CD14-positive monocyte (primary cell): ENCODE data around the gene TSPAN5. TPM values are rescaled to one million over a fixed set of nuclear protein-coding genes. Genes with fewer than 3 reads are reported as not detected.

Experiments used
- DNase-seq, 3 donors: peaks; one replicate each; pipeline ENCODE4 v3.0.0-alpha.2; 2011 to 2022
- H2AFZ ChIP-seq: 2 replicates; pipeline ENCODE4 v1.6.0; 2012; ENCODE audit warnings: mild to moderate bottlenecking, low read depth, low read length, inconsistent platforms; ENCODE audit not compliant: insufficient read depth, poor library complexity, severe bottlenecking
- H3K27ac ChIP-seq, 2 donors: 1 replicate in 1 of 2; 2 replicates in 1 of 2; pipeline ENCODE4 v1.5.1; 2012 to 2013; ENCODE audit warnings: low read length in 2 of 2, control low read depth in 1 of 2, inconsistent platforms in 1 of 2, low read depth in 1 of 2, mild to moderate bottlenecking in 1 of 2
- H3K27me3 ChIP-seq, 2 donors: one replicate each; pipeline versions ENCODE4 v1.6.0 to v1.6.1; 2011 to 2013; ENCODE audit warnings: low read length in 2 of 2; ENCODE audit not compliant: control insufficient read depth in 2 of 2, insufficient read depth in 2 of 2
- H3K36me3 ChIP-seq, 2 donors: replicated peaks in 1 of 2; 1 replicate in 1 of 2; 2 replicates in 1 of 2; pipeline versions ENCODE4 v1.5.1 to v1.6.1; 2012 to 2013; ENCODE audit warnings: low read length in 2 of 2, control low read depth in 1 of 2, inconsistent platforms in 1 of 2, mild to moderate bottlenecking in 1 of 2; ENCODE audit not compliant: insufficient read depth in 2 of 2, control insufficient read depth in 1 of 2
- H3K4me1 ChIP-seq, 2 donors: 1 replicate in 1 of 2; 2 replicates in 1 of 2; pipeline versions ENCODE4 v1.5.1 to v1.6.1; 2012 to 2013; ENCODE audit warnings: low read length in 2 of 2, control low read depth in 1 of 2, inconsistent platforms in 1 of 2, mild to moderate bottlenecking in 1 of 2, moderate library complexity in 1 of 2; ENCODE audit not compliant: insufficient read depth in 2 of 2, control insufficient read depth in 1 of 2
- H3K4me2 ChIP-seq: replicated peaks from 2 replicates; pipeline ENCODE3; 2012; ENCODE audit warnings: low read length, moderate library complexity, mild to moderate bottlenecking; ENCODE audit not compliant: poor library complexity, severe bottlenecking; ENCODE audit errors: extremely low read depth
- H3K4me3 ChIP-seq, 3 experiments: fragments of 200-600 bp in 1 of 3; sonication (generic) in 1 of 3; replicated peaks in 1 of 3; 1 replicate in 2 of 3; 2 replicates in 1 of 3; pipeline ENCODE4 v1.5.1; 2011 to 2013; ENCODE audit warnings: low read length in 3 of 3, mild to moderate bottlenecking in 3 of 3, control low read depth in 2 of 3, low read depth in 2 of 3, inconsistent platforms in 1 of 3, moderate library complexity in 1 of 3
- H3K79me2 ChIP-seq: 2 replicates; pipeline ENCODE4 v1.6.0; 2012; ENCODE audit warnings: mild to moderate bottlenecking, control low read depth, inconsistent platforms, low read length, moderate library complexity; ENCODE audit not compliant: insufficient read depth
- H3K9ac ChIP-seq: 2 replicates; pipeline ENCODE4 v1.6.0; 2017; ENCODE audit warnings: low read length, mild to moderate bottlenecking; ENCODE audit not compliant: insufficient read depth, poor library complexity, severe bottlenecking
- H3K9me3 ChIP-seq, 2 donors: replicated peaks in 1 of 2; 1 replicate in 1 of 2; 2 replicates in 1 of 2; pipeline versions ENCODE4 v1.5.1 to v1.6.1; 2012 to 2013; ENCODE audit warnings: low read length in 2 of 2, control low read depth in 1 of 2; ENCODE audit not compliant: control insufficient read depth in 1 of 2, insufficient read depth in 1 of 2
- H4K20me1 ChIP-seq: 2 replicates; pipeline ENCODE4 v1.6.0; 2012; ENCODE audit warnings: mild to moderate bottlenecking, low read length, control low read depth, moderate library complexity; ENCODE audit not compliant: insufficient read depth
- H3K27ac Mint-ChIP-seq, 7 donors: one replicate each; pipeline ENCODE4 v1.8.0; 2020; ENCODE audit warnings: mild to moderate bottlenecking in 7 of 7, mixed read lengths in 7 of 7, moderate library complexity in 6 of 7, inconsistent platforms in 2 of 7
- H3K27me3 Mint-ChIP-seq, 3 donors: one replicate each; pipeline ENCODE4 v1.8.0; 2021 to 2022; ENCODE audit warnings: low read depth in 3 of 3, mild to moderate bottlenecking in 3 of 3, mixed read lengths in 3 of 3, moderate library complexity in 3 of 3, inconsistent platforms in 1 of 3
- H3K36me3 Mint-ChIP-seq, 2 donors: one replicate each; pipeline ENCODE4 v1.8.0; 2020; ENCODE audit warnings: mixed read lengths in 2 of 2, inconsistent platforms in 1 of 2, mild to moderate bottlenecking in 1 of 2
- H3K4me1 Mint-ChIP-seq: one replicate; pipeline ENCODE4 v1.8.0; 2020; ENCODE audit warnings: mild to moderate bottlenecking, mixed read lengths
- H3K4me3 Mint-ChIP-seq, 2 donors: one replicate each; pipeline ENCODE4 v1.8.0; 2020; ENCODE audit warnings: mild to moderate bottlenecking in 2 of 2, mixed read lengths in 2 of 2, moderate library complexity in 1 of 2
- H3K9me3 Mint-ChIP-seq, 7 donors: one replicate each; pipeline ENCODE4 v1.8.0; 2020 to 2022; ENCODE audit warnings: mixed read lengths in 7 of 7, mild to moderate bottlenecking in 6 of 7, moderate library complexity in 6 of 7, inconsistent platforms in 2 of 7
- WGBS: methylation state at CpG from one replicate; pipeline ENCODE4 v1.1.5; 2013; ENCODE audit warnings: missing lambda C conversion rate; ENCODE audit not compliant: insufficient coverage; 5-methylcytosine and 5-hydroxymethylcytosine counted together
- intact Hi-C, 2 donors: fragments of 100-400 bp; cut with micrococcal nuclease; formaldehyde crosslinking; loops; one replicate each; pipeline versions ENCODE4 v1.15.0 to v1.15.1; 2023
- polyA plus RNA-seq, 3 donors: library from polyadenylated mRNA; depleted of rRNA in 1 of 3; unstranded in 2 of 3; stranded (reverse) in 1 of 3; fragments of 300-500 nt in 2 of 3; fragments of >200 nt in 1 of 3; fragmentation: Illumina TruSeq in 2 of 3; gene quantifications; 1 replicate in 2 of 3; 2 replicates in 1 of 3; pipeline ENCODE4 v1.2.3, GENCODE V29; 2012 to 2021
- TF ChIP-seq, protein P1 (sequence below): fragments of 200-600 bp; IDR thresholded peaks from one replicate; pipeline ENCODE4 v1.8.0; 2022; ENCODE audit warnings: antibody characterized with exemption, mild to moderate bottlenecking

Gene TSPAN5
- polyA plus RNA-seq, 3 donors: 0.09 to 1.1 (median 0.13) TPM

DNA sequence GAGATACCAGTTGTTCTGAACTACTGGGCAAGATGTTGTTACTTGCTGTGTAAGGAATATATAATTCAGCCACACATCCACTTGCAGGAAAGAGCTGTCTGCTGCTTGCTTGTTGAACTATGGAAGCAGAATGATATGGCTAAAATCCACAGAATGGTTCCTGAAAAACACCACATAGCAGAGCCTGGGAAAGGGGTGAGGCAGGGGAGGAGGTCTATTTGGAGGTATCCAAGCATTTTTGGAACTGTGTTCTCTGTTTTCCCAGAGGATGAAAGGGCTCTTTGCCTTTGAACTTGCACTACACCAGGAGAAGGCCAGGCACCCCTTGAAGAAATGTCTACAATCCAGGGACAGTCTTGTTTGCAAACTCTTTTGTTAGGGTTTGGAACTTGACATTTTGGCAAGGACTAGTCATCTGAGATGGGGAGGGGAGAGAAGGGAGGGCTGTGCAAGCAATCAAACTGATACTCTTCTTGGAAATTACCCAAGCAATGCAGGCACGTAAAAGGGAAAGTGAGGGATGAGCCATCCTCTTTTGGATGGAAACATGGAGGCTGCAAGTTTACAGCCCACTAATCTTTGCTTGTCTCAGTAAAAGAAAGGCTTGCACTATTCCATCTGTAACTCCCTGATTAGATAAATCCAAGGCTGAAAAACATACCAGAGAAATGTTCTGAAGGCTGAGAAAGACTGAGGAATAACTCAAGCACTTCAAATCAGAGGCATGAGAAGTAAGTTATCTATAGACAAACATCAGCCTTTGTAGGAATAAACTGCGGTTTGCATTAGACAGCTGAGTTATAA lies 141.0 kb downstream of the TSPAN5 start:
- Histone ChIP-seq H3K79me2 (no peaks in the 10 kb centered on the region), H3K9ac (no peak overlapping the region)

GRCh38 chr4:98516441-98517217 lies 141.8 kb downstream of the TSPAN5 start:
- Mint-ChIP-seq H3K9me3 (peaks cover 0 to 5% (median 2%) of the 10 kb centered on the region in 7 donors), H3K27ac (no peak overlapping the region), H3K4me3 (no peak overlapping the region), H3K27me3 (no peaks in the 10 kb centered on the region), H3K4me1 (peaks cover 2% of the 10 kb centered on the region), H3K36me3 (no peaks in the 10 kb centered on the region)
- no peaks in the 10 kb centered on the region for H3K27me3 ChIP-seq
- H2AFZ ChIP-seq: no peak overlapping the region
- no peaks in the 10 kb centered on the region for H3K36me3 ChIP-seq
- no peak for DNase-seq
- no peak overlapping the region for H3K4me3 ChIP-seq
- intact Hi-C loops: no loop called here
- WGBS: 100% methylated on average over 3 of the region's 5 CpGs
- no peaks in the 10 kb centered on the region for H3K4me1 ChIP-seq
- no peak overlapping the region for H3K4me2 ChIP-seq
- H3K79me2 ChIP-seq: no peaks in the 10 kb centered on the region
- H3K9ac ChIP-seq: no peak overlapping the region
- H3K27ac ChIP-seq: no peak overlapping the region
- H4K20me1 ChIP-seq: no peaks in the 10 kb centered on the region
- peaks cover 0 to 3% of the 10 kb centered on the region in 2 donors for H3K9me3 ChIP-seq
- TF ChIP-seq, protein P1, sequence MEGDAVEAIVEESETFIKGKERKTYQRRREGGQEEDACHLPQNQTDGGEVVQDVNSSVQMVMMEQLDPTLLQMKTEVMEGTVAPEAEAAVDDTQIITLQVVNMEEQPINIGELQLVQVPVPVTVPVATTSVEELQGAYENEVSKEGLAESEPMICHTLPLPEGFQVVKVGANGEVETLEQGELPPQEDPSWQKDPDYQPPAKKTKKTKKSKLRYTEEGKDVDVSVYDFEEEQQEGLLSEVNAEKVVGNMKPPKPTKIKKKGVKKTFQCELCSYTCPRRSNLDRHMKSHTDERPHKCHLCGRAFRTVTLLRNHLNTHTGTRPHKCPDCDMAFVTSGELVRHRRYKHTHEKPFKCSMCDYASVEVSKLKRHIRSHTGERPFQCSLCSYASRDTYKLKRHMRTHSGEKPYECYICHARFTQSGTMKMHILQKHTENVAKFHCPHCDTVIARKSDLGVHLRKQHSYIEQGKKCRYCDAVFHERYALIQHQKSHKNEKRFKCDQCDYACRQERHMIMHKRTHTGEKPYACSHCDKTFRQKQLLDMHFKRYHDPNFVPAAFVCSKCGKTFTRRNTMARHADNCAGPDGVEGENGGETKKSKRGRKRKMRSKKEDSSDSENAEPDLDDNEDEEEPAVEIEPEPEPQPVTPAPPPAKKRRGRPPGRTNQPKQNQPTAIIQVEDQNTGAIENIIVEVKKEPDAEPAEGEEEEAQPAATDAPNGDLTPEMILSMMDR: no peak

More for the DNA sequence above, 141.0 kb downstream of the TSPAN5 start:
- H2AFZ ChIP-seq: no peak overlapping the region
- intact Hi-C loops: no loop called here
- Mint-ChIP-seq H3K4me3 (no peak overlapping the region), H3K4me1 (peaks cover 2% of the 10 kb centered on the region), H3K27me3 (no peaks in the 10 kb centered on the region), H3K36me3 (no peaks in the 10 kb centered on the region), H3K27ac (no peak overlapping the region), H3K9me3 (peaks cover 0 to 5% (median 2%) of the 10 kb centered on the region in 7 donors)
- H3K4me2 ChIP-seq: no peak overlapping the region
- no CpG with 5 or more reads among the region's 2 CpGs for WGBS
- no peaks in the 10 kb centered on the region for H3K27me3 ChIP-seq
- no peaks in the 10 kb centered on the region for H4K20me1 ChIP-seq
- no peak overlapping the region for H3K27ac ChIP-seq
- DNase-seq: no peak
- no peak overlapping the region for H3K4me3 ChIP-seq
- TF ChIP-seq, protein P1: no peak
- peaks cover 0 to 3% of the 10 kb centered on the region in 2 donors for H3K9me3 ChIP-seq
- H3K4me1 ChIP-seq: no peaks in the 10 kb centered on the region
- no peaks in the 10 kb centered on the region for H3K36me3 ChIP-seq
